Astrocyte (in vitro differentiated cells and primary cell): ENCODE measurements around the gene SPATA9.

ENCODE experiments used
- CTCF ChIP-seq: IDR thresholded peaks from 2 replicates; pipeline ENCODE4 v1.5.1; 2011; ENCODE audit warnings: low read depth, mild to moderate bottlenecking, inconsistent platforms, low read length, moderate library complexity; ENCODE audit not compliant: insufficient read depth
- EZH2 ChIP-seq: IDR thresholded peaks from 2 replicates; pipeline ENCODE4 v1.6.1; 2012; ENCODE audit warnings: mild to moderate bottlenecking, low read length, inconsistent platforms; ENCODE audit not compliant: insufficient read depth

DNA sequence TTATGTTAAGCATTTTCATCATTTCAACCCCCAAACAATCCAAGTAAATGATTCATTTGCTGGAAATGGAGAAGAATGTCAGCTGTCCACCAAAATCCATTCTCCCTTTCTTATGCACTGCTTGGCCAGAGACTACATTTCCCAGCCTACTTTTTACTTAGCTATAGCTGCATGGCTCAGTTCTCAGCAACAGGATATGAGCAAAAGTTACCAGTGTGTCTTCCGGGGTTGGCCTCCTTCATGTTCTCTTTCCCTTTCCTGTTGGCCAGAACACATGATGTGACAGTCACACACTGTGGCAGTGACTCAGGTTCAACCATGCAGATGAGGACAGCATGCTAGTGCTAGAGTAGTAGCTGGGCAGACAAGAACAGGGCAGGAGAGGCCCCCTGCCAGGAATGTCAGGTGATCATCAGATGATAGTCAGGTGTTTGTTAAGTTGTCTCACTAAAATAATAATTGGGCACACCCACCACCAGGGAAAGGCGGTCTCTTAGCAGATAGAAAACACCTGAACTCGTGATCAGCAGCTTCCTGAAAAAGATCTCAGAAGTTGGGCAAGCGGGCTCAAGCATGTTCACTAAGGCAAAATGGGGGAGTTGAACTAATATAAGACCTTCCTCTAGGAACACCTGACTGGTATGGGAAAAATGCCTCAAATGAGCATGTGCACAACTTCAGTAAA lies 50.7 kb downstream of the SPATA9 start:
- TF ChIP-seq CTCF = no peak
- no peak for TF ChIP-seq EZH2
